Measurements from ENCODE around the gene MAP4K3.

DNA sequence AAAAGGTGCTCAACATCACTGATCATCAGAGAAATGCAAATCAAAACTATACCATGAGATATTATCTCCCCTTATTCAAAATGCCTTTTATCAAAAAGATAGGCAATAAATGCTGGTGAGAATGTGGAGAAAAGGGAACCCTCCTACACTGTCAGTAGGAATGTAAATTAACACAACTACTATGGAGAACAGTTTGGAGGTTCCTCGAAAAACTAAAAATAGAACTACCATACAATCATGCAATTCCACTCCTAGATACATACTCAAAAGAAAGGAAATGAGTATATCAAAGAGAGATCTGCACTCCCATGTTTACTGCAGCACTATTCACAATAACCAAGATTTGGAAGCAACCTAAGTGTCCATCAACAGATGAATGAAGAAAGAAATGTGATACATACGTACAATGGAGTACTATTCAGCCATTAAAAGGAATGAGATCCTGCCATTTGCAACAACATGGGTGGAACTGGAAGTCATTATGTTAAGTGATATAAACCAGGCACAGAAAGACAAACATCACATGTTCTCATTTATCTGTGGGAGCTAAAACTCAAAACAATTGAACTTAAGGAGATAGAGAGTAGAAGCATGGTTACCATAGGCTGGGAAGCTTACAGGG, 63.8 kb downstream of the MAP4K3 start:
- TF ChIP-seq, protein P1, sequence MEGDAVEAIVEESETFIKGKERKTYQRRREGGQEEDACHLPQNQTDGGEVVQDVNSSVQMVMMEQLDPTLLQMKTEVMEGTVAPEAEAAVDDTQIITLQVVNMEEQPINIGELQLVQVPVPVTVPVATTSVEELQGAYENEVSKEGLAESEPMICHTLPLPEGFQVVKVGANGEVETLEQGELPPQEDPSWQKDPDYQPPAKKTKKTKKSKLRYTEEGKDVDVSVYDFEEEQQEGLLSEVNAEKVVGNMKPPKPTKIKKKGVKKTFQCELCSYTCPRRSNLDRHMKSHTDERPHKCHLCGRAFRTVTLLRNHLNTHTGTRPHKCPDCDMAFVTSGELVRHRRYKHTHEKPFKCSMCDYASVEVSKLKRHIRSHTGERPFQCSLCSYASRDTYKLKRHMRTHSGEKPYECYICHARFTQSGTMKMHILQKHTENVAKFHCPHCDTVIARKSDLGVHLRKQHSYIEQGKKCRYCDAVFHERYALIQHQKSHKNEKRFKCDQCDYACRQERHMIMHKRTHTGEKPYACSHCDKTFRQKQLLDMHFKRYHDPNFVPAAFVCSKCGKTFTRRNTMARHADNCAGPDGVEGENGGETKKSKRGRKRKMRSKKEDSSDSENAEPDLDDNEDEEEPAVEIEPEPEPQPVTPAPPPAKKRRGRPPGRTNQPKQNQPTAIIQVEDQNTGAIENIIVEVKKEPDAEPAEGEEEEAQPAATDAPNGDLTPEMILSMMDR (IDR thresholded peaks at IDR 0.05): no peak
- no peak for TF ChIP-seq POLR2A (IDR thresholded peaks at IDR 0.05)
- TF ChIP-seq EP300 (IDR thresholded peaks at IDR 0.05): no peak

Measured in upper lobe of left lung (tissue), 4 donors.